Heart left ventricle (tissue), 13 donors: ENCODE data around the gene PHACTR1.

Experiments
- POLR2A ChIP-seq, 2 donors: fragments of 450-650 bp; IDR thresholded peaks; one replicate each; pipeline ENCODE4 v1.6.1; 2017; ENCODE audit warnings: antibody characterized with exemption in 2 of 2, mild to moderate bottlenecking in 2 of 2, moderate library complexity in 2 of 2
- TF ChIP-seq, protein P1 (sequence below), 12 donors: fragments of 200-600 bp; sonication (generic) in 4 of 12; IDR thresholded peaks; one replicate each; pipeline versions ENCODE4 v1.5.0 to v1.8.0; 2018 to 2022; ENCODE audit warnings: antibody characterized with exemption in 12 of 12, mild to moderate bottlenecking in 5 of 12
- donor health status: ischemic (EF 13 %, LVEDD 7.1; RV severe dilation, severe dysfunction).
- donor health status: DM: no; HTN: yes; CAD: no.
- donor health status: DM: no; HTN: no; CAD: no.
- donor health status: ischemic (EF 25% LVEDD 6.9; RV normal size, moderate dysfunction).
- donor health status: ischemic (EF 25% LVEDD 5.7; RV mildly dilated, moderate dysfunction).
- donor health status: ischemic (EF 35%, LVEDD 5.7; RV mildly dilated, moderate dysfunction).
- donor health status: nonischemic (EF 11% LVEDD 7.7; RV severe dilation, severe dysfunction).
- donor health status: DM: yes; HTN: yes; CAD: no.
- donor health status: PGD.
- donor health status: ischemic (EF 29% LVEDD 5.4; RV normal size, mild dysfunction).
- donor health status: nonischemic (EF 23%, LVEDD 6.1; RV moderate dilation, normal function).

GRCh38 chr6:13112921-13113320 lies 396.4 kb downstream of the PHACTR1 start:
- TF ChIP-seq, protein P1, sequence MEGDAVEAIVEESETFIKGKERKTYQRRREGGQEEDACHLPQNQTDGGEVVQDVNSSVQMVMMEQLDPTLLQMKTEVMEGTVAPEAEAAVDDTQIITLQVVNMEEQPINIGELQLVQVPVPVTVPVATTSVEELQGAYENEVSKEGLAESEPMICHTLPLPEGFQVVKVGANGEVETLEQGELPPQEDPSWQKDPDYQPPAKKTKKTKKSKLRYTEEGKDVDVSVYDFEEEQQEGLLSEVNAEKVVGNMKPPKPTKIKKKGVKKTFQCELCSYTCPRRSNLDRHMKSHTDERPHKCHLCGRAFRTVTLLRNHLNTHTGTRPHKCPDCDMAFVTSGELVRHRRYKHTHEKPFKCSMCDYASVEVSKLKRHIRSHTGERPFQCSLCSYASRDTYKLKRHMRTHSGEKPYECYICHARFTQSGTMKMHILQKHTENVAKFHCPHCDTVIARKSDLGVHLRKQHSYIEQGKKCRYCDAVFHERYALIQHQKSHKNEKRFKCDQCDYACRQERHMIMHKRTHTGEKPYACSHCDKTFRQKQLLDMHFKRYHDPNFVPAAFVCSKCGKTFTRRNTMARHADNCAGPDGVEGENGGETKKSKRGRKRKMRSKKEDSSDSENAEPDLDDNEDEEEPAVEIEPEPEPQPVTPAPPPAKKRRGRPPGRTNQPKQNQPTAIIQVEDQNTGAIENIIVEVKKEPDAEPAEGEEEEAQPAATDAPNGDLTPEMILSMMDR (IDR thresholded peaks at IDR 0.05) = no peak
- TF ChIP-seq POLR2A (IDR thresholded peaks at IDR 0.05) = no peak
